DLD1 (cell line): ENCODE data around the gene RXRG.

Experiments used
- in situ Hi-C: cut with HindIII; loops from 2 replicates; pipeline ENCODE4 v1.10.0; 2017; ENCODE audit warnings: low sequenced_read_pairs

Gene RXRG

DNA sequence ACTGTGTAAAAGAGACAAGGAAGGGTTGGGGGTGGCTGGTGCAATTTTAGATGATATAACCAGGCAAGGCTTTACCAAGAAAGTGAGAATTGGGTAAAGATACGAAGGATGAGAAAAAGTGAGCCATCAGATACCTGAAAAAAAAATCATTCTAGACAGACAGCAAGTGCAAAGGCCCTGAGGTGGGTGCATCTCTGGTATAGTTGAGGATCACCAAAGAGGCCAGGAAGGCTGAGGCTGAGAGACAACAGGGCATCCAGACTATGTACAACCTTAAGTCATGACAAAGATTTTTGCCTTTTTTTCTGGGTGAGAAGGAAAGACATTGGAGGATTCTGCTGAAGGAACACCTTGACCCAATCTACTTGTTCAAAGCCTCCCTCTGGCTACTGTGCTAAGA lies 29.9 kb downstream of the RXRG start:
- in situ Hi-C loops, result no loop called here

DNA sequence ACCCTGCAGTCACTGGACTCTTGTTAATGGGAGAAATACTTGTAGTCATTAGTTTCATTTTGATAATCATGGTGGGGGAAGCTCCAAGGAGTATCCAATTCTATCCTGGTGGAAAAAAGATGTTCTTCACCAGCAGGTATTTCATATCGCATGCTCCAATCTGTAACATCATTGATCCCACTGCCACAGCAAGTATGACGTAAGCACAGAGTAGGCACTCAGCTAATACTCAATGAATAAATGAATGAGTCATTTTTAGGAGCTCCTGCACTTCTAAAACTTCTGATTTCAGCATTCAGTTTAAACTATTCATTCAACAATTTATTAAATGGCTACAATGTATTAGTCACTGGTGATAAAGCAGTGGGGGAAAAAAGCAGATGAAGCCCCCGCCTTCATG lies 30.3 kb downstream of the RXRG start:
- in situ Hi-C loops, result loop anchor here (5.0 kb wide), 1 partner anchor 93 kb away; no protein-coding TSS in a partner anchor

DNA sequence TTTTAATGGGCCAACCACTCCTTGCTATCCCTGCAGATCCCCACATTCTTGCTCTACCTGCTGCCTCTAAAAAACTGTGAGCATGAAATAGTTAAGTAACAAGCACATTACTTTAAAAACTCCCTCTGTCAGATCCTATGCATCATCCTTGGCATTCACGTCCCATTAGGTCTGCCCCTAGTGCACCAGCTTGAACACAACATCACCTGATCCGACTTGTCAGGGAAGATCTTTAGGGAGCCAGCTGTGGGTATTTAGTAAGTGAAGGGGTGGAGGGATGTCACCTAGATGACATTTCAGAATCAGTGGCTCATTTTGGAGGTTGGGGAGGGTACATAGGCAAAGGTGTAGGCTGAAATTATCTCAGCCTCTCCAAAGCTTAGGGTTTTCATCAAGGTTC lies 33.5 kb downstream of the RXRG start:
- in situ Hi-C loops, result loop anchor here (5.0 kb wide), 1 partner anchor 96 kb away; no protein-coding TSS in a partner anchor

DNA sequence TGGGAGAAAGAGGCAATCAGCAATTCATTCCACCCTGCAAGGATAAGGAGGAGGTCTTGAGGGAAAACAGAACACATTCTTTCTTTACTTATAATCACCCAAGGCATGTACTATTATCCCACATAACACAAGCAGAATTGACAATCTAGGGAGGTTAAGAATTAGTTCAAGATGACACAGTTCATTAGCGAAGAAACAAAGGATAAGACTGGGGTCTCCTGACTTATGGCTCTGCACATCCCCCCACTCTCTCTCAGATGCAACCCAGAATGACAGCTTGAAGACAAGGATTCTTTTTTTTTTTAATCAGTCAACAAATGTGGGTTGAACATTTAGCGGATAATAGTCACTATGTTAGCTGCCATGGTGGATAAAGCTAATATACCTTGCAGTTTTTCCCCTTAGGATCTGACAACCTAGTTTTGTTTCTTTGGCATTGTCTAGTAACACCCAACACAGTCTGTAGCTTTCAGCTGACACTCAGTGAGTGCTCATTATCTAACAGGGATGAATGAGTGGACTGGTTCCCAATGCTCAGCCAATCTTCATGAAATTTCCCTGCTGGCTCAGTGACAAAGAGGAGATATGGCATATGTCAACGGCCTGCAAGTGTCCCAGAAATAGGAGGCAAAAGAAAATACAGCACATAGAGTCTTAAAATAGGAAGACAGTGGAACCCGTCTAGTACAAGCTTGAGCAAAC lies 35.1 kb downstream of the RXRG start:
- in situ Hi-C loops, result loop anchor here (5.0 kb wide), 1 partner anchor 97 kb away; no protein-coding TSS in a partner anchor

DNA sequence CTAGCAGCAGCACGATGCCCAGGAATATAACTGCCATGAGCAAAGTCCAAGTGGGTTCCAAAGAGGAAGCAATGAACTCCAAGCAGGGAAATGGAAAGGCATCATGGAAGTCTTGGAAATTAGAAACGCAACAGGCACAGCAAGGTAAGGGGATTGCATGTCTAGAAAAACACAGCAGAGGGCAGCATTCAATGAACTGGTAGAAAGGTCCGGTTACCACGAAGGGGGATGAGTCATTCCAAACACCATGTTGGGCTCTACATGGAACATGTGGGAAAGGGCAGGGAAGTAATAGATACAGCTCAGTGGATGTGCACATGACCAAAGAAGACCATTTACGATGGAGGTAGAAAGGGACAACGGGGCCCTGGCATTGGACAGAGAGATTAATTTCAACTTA lies 36.4 kb downstream of the RXRG start:
- in situ Hi-C loops, result no loop called here

DNA sequence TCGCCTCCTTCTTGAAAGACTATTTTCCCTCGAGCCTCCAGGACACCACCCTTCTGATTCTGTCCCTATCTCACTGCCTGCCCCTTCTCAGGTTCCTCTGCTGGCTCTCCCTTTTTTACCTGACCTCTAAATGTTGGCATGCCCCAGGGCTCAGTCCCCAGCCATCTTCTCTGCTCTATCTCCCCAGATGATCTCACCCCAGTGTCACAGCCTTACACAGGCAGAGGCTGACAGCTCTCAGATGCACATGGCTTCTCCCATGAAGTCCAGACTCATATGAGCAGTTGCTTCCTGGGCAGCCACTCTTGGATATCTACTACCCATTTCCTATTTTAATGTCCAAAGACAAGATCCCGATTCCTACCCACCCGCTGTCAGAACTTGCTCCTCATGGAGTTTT lies 37.5 kb downstream of the RXRG start:
- in situ Hi-C loops, result no loop called here

DNA sequence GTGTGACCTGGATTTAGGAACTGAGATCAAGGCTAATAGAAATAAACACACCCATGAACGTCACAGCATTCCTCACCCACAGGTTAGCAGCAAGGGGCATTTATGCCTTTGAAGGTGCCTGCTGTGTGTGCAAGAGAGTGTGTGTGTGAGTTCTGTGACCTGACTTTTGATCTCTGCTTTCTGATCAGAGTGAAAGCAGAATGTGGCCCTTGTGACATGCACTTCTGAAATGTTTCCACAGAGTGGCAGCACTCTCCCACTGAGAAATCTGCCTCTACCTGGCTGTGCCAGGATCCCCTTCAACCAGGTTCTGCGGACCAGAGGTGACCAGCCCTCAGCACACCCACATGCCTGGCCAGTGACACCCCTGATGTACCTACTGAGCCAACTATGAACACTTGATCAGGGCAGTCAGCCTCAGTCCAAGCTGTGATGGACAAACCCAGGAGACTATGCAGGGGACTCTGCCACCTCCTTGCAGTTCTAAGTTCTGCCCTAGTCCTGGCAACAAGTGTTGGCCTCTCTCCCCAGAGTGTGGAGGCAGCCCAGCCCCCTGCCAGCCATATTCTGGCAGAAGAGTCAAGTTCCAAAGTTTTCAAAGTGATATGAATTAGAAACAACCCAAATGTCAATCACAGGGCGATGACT lies 41.0 kb downstream of the RXRG start:
- in situ Hi-C loops, result no loop called here

DNA sequence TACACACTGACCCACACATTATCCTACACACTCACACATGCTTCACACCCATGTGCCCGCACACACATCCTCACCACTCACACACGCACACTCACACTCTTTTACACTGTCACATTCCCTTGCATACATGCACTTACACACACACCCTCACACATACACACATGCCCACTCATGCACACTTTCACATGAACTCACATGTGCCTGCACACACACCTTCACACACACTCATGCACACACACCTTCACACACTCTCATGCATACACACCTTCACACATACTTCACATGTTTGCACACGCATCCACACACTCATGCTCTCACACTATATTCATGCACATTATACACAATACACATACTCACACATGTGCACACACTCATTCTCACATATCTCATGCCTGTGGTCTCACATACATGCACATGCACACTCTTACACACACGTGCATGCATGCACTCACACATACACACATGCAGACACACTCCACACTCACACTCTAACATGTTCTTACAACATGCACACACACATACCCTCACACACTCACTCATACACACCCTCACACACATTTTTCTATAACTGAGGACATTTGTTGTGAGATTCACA lies 42.3 kb downstream of the RXRG start:
- in situ Hi-C loops, result no loop called here

DNA sequence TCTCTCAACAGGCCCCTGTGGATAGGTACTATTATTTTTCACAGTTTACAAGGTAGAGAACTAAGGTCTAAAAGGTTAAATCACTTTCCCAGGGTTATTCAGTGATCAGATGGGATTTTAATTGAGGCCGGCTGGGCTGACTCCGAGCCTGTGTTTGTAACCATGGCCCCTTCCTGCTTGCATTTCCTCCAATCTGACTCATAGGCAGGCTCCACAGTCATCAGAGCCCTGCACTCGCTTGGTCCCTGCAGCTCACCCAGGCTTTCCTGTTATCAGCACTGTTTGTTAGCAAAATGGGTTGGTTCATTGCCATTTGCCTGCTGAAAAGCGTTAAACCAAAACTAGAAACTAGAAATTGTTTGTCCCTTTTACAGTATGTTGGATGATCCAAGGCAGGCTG lies 47.0 kb downstream of the RXRG start:
- in situ Hi-C loops, result loop anchor here (10.0 kb wide), 1 partner anchor 197 kb away; no protein-coding TSS in a partner anchor

DNA sequence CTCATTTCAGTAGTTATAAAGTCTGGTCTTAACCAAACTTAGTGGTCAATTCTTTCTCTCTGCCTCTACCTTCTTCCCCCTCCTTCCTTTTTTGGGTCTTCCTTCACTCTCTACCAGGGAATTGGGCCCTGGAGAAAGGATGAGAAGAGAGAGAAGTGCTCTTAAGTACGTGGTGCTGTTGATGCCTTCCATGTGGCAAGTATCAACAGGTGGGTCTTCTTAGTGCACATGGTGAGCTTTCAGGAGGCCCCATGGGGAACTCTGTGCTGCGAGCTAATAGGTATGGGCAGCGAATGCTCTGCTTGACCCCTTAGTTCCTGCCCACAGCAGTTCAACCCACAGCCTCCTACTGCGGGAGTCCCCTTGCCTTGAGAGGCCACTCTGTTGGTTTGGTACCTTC lies 49.0 kb downstream of the RXRG start:
- in situ Hi-C loops, result loop anchor here (10.0 kb wide), 1 partner anchor 199 kb away; no protein-coding TSS in a partner anchor

DNA sequence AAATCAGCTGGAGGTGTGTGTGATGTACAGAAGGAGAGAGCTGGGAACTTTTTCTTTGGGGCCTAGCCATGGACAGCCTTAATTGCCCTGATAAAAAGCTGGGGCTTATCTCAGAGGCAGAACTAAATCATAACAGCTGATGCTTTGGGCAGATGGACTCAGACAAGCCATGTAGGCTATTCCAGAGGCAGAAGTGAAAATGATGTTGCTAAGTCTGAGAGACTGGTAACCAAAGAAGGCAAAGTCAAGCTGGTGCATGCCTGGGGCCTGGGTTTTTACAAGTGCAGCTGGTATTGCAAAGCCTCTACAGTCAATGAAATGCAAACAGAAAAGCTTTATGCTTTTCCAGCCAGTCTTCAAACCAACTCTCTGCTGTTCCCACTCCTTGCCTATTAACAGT lies 49.4 kb downstream of the RXRG start:
- in situ Hi-C loops, result loop anchor here (10.0 kb wide), 1 partner anchor 199 kb away; no protein-coding TSS in a partner anchor

DNA sequence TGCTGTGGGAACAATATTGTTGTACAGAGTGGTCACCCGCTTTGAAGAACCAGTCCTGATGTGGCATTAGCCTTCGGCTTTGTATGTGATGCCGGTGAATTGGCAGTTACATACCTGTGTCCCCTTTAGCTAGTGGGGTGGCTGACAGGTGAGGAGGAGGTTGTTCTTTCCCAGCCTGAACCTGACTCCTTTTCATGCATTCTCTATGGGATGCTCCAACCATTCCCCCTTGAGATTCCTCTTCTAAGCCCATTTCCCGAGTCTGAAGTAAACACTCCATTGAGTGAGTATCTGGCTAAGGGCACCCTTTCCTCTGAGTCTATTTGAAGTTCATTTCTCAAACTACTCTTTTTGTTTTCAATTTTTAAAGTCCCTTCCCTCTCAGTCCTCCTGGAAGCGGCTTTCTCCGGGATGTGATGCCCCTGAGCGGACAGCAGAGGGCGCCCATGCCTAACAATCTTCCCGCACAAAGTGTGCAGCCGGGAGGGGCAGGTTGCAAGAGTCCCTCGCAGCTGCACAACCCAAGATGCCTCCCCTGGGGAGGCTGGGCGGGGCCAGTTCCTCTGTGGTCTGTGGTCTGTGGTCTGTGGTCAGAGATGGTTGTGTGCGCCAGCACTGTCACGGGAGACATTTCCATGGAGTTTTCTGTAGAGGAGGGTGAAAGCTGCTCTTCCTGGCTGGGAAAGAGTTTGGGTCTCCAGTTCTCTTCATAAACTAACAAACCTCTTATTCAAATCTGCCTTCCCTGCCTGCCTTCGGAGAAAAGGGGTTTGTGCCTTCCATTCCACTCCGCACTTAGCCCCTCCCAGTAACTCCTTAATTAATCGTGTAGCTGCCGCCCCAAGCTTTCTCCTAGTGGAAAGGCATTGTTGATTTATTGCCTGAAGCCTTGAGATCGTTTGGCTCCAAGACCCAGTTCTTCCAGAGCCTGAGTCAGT lies 52.0 kb downstream of the RXRG start:
- in situ Hi-C loops, result loop anchor here (10.0 kb wide), 1 partner anchor 202 kb away; no protein-coding TSS in a partner anchor

DNA sequence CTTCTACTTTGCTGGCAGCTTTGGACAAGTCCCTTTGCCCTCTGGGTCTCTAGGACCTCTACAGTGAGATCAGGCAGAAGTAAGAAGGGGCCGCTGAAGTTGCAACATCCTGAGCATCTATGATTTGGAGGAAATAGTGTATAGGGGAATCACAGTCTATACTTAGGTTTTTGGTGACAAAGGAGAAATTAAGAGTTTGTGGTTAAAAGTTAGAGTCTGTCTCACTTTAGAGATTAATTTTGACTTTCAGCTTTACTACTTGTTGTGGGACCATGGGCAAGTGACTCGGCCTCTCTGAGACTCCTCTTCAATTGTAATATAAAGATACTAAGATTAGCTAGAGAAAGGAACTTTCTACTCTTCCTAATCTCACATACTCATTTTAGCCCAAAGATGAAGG lies 55.3 kb downstream of the RXRG start:
- in situ Hi-C loops, result loop anchor here (10.0 kb wide), 1 partner anchor 205 kb away; no protein-coding TSS in a partner anchor

DNA sequence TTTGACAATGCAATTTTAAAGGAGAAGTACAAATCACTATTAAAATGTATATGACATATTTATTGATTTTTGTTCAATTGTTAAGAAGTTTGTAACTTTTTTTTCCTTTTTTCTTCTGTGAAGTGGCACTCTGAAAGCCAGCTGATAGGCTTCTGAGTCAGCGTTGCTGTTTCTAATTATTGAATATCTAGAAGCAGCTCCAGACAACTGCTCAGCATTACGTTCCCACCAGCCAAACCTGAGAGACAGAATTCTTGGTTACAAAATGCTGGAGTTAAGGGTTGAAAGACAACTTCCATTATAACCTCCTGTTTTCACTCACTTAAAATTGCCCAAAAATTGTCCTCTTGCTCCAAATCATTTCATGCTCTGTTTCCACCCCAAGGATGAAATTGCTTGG lies 57.0 kb downstream of the RXRG start:
- in situ Hi-C loops, result no loop called here

DNA sequence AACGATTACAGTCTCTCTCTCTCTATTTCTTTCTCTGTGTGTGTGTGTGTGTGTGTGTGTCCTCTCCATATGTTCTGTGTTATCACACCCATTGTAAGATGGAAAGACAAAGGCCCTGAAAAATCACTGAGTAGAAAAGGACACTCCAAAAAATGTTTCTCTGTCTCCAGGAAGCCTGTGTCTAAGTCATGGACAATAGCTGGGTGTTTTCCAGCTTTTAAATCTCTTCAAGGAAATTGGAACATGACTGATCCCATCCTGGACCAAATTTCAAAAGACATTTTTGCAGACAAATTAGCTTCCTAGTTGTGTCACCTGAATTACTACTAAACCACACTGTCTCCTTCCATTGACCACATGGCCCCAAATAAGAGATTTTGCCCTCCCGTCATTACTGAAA lies 57.4 kb downstream of the RXRG start:
- in situ Hi-C loops, result no loop called here

DNA sequence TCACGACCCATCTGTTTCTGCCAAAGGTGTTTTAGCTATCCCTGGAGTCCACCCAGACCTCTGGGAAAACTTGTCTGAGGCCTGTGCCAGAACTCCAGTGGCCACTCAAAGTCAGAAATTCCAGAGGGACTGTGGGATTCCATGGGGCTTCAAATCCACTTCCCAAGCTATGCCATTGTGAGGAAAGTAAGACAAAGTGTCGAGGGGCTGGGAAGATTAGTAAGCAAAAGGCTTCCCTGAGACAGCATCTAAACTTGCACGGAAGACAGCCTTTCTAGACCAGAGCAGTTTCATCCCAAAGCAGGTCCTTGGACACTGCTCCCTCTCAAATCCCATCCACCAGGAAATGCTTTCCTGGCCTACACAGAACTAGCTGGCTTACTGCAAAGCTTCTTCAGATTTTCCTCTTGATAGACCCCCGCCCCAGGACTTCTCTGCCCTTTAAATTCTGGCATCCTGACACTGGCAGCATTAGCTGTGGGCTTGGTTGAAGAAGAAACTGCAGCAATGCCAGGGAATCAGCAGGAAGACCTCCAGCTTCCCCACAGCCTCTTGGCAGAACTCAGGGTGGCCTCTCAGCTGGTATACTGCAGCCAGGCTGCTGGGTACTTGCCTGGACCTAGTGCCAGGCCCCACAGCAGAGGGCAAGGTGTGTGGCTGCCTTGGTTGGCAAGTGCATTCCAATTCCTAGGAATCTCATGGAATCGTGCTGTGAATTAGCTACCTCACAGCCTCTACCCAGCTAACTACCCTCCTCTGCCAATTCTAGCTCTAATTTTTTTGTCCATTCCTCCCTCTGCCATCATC lies 61.1 kb downstream of the RXRG start:
- in situ Hi-C loops, result no loop called here

DNA sequence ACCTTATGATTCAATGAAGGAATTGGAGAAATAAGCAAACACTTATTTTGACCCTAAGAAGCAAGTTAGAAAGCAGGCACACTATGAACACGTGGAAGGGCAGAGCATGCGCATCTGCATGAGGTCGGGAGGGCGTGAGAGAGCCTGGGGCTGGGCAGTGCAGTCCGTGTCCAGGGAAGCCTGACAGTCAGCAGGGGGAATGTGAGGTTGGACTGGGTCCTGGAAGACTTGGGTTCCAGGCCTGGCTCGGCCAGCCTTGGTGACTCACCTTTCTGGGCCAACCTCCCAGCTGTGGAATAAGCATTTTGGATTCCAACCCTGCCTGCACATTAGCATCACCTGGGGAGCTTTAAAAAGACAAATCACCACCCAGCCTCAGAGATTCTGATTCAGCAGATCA lies 61.9 kb downstream of the RXRG start:
- in situ Hi-C loops, result no loop called here

DNA sequence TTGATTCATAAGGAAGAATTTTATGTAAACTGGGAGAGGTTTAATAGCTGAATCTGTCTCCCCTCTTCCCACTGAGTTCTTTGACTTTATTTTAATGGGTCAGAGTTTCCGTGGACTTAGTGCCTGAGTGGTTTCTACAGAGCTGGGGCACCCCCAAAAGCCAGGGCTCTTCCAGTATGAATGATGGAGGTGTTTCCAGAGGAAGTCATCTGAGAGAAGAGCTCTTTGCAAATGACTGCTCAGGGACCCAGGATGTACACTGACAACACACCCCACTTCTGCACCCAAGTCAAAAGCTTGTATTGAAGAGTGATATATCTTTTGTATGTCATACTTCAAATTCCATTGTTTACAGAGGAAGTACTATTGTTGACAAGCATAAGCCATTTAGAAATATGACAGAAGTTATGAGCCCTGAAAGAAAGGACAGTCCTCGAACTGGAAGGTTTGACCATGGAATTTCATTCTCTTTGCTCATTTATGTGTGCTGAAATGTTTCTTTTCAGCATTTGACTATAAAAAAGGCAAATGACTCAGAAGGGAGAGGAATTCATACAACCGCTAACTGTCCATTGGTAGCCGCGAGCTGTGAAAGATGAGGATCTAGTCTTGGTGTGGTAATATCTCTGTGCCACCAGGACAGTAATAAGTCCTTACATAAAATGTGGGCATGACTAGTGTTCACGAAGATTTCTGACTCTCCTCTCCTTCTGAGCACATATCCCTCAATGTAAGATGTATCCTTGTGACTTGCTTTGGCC lies 63.0 kb downstream of the RXRG start:
- in situ Hi-C loops, result no loop called here

DNA sequence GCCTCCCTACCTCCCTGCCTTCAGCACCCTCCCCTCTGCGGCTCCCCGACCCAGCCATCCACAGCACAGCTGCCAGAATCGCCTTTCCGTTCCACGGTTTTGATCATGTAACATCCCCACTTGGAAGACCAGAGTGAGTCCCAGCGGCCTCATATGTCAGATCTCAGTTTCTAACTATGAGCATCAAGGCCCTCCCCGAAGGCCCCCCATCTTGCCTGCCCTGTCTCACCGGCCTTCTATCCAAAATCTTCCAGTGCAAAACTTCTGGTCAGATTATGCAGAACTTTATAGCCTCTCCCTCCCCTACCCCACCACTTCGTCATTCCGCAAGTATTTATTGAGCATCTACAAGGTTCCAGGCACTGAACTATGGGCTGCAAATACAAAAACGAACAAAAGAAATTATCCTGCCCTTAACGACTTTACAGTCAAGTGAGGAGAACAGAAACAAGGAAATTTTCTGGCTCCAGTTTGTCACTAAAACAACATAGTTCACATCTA lies 68.1 kb downstream of the RXRG start:
- in situ Hi-C loops, result no loop called here
